Activated B cell treated with CpG ODN at 0.5 μM for 24 hours (primary cell): ENCODE measurements around the gene SPATA25. TPM values are rescaled to one million over a fixed set of nuclear protein-coding genes. Genes with fewer than 3 reads are reported as not detected.

Experiments used
- ATAC-seq: fragments of 200-7000 bp; cut with Tn5 transposase; one replicate; pipeline ENCODE4 v1.10.0; 2021; ENCODE audit warnings: low read depth, mild to moderate bottlenecking, moderate library complexity
- CTCF ChIA-PET: fragments of 350-600 bp; sonication (Branson Sonifier 250); formaldehyde crosslinking; loops from one replicate; lab custom pipeline; 2021; ENCODE audit warnings: antibody characterized with exemption; lab: Charles Lee
- POLR2A ChIA-PET: fragments of 350-600 bp; sonication (Branson Sonifier 250); formaldehyde crosslinking; loops from one replicate; lab custom pipeline; 2021; ENCODE audit warnings: antibody characterized with exemption; lab: Charles Lee
- DNase-seq: peaks from one replicate; pipeline ENCODE4 v3.0.0; 2022
- H3K27ac Mint-ChIP-seq: one replicate; pipeline ENCODE4 v1.8.0; 2020; ENCODE audit warnings: mixed read lengths
- H3K27me3 Mint-ChIP-seq: one replicate; pipeline ENCODE4 v1.8.0; 2021; ENCODE audit warnings: mixed read lengths
- H3K36me3 Mint-ChIP-seq: one replicate; pipeline ENCODE4 v1.8.0; 2021; ENCODE audit warnings: low read depth, mixed read lengths
- H3K4me1 Mint-ChIP-seq: one replicate; pipeline ENCODE4 v1.8.0; 2021; ENCODE audit warnings: mixed read lengths
- H3K4me3 Mint-ChIP-seq: one replicate; pipeline ENCODE4 v1.8.0; 2020; ENCODE audit warnings: mild to moderate bottlenecking, mixed read lengths
- H3K9me3 Mint-ChIP-seq: one replicate; pipeline ENCODE4 v1.8.0; 2020; ENCODE audit warnings: mixed read lengths
- CTCF ChIP-seq: fragments of 200-600 bp; IDR thresholded peaks from one replicate; pipeline ENCODE4 v1.8.0; 2022; ENCODE audit warnings: antibody characterized with exemption, mild to moderate bottlenecking
- intact Hi-C: fragments of 100-400 bp; cut with micrococcal nuclease; formaldehyde crosslinking; loops from one replicate; pipeline ENCODE4 v1.15.1; 2024
- total RNA-seq: library from RNA; stranded (reverse); gene quantifications from 2 replicates; pipeline ENCODE4 v1.2.3, GENCODE V29; 2022

Gene SPATA25
- total RNA-seq, 1 donor from 2014 or later, result 0.53 TPM

- ChIA-PET POLR2A (no interaction called here), CTCF (no interaction called here)
- H3K27me3 Mint-ChIP-seq, result no peaks in the 10 kb centered on the region
- H3K36me3 Mint-ChIP-seq, result peaks cover 3% of the 10 kb centered on the region
- ATAC-seq (no peak), DNase-seq (no peak)
- no peaks in the 10 kb centered on the region for H3K4me1 Mint-ChIP-seq
- no peak overlapping the region for H3K4me3 Mint-ChIP-seq
- TF ChIP-seq CTCF, result no peak
- no peaks in the 10 kb centered on the region for H3K9me3 Mint-ChIP-seq
- H3K27ac Mint-ChIP-seq, result no peak overlapping the region
- intact Hi-C loops, result no loop called here
Measured at GRCh38 chr20:45867819-45868176, 19.6 kb downstream of the SPATA25 start.

GRCh38 chr20:45867136-45867818 lies 20.1 kb downstream of the SPATA25 start:
- ATAC-seq, result no peak
- Mint-ChIP-seq H3K27ac (no peak overlapping the region), H3K9me3 (no peaks in the 10 kb centered on the region), H3K4me3 (no peak overlapping the region), H3K36me3 (peaks cover under 1% of the 10 kb centered on the region), H3K4me1 (no peaks in the 10 kb centered on the region), H3K27me3 (no peaks in the 10 kb centered on the region)
- no peak for DNase-seq
- CTCF ChIA-PET, result no interaction called here
- POLR2A ChIA-PET, result no interaction called here
- TF ChIP-seq CTCF, result no peak
- intact Hi-C loops, result no loop called here

- H3K27me3 Mint-ChIP-seq, result no peaks in the 10 kb centered on the region
- intact Hi-C loops, result no loop called here
- H3K4me1 Mint-ChIP-seq, result peaks cover under 1% of the 10 kb centered on the region
- H3K4me3 Mint-ChIP-seq, result no peak overlapping the region
- ATAC-seq (no peak), DNase-seq (no peak)
- POLR2A ChIA-PET, result no interaction called here
- H3K27ac Mint-ChIP-seq, result no peak overlapping the region
- no peaks in the 10 kb centered on the region for H3K9me3 Mint-ChIP-seq
- CTCF ChIA-PET, result no interaction called here
- no peak for TF ChIP-seq CTCF
- no peaks in the 10 kb centered on the region for H3K36me3 Mint-ChIP-seq
Measured at GRCh38 chr20:45866454-45866853, 21.0 kb downstream of the SPATA25 start.

- peaks cover 7% of the 10 kb centered on the region for H3K4me1 Mint-ChIP-seq
- DNase-seq (no peak), ATAC-seq (no peak)
- POLR2A ChIA-PET, result interaction anchor here (0.7 kb wide), 1 partner anchor 71 kb away, joined by 4 read pairs; no protein-coding TSS in a partner anchor
- no peaks in the 10 kb centered on the region for H3K36me3 Mint-ChIP-seq
- no peak overlapping the region for H3K4me3 Mint-ChIP-seq
- H3K27ac Mint-ChIP-seq, result no peak overlapping the region
- CTCF ChIA-PET, result no interaction called here
- no peaks in the 10 kb centered on the region for H3K27me3 Mint-ChIP-seq
- no peak for TF ChIP-seq CTCF
- no peaks in the 10 kb centered on the region for H3K9me3 Mint-ChIP-seq
- intact Hi-C loops, result no loop called here
Measured at GRCh38 chr20:45863543-45864470, 23.6 kb downstream of the SPATA25 start.
